Activated CD8-positive, alpha-beta memory T cell treated with anti-CD3 and anti-CD28 coated beads for 1 hour (primary cell): ENCODE measurements around the gene ARGLU1.
A peak's percentile ranks its signal among the peaks of the same experiment; 100 is the strongest.
"Not testable (repeated sequence)": the region's sequence is repeated elsewhere in the genome, so short reads cannot be mapped to it uniquely, and the experiment has no call there.

Experiments used
- DNase-seq, 2 donors: peaks; one replicate each; pipeline ENCODE4 v3.0.0-alpha.2; 2020; ENCODE audit warnings: low read depth in 1 of 2; ENCODE audit errors: extremely low read depth in 1 of 2

The ARGLU1 gene

GRCh38 chr13:106567474-106568298, at the start of gene ARGLU1:
TSS of gene ARGLU1 (minus strand) at chr13:106568137. CDS start at chr13:106567919, 218 bp downstream.
- DNase-seq = peak; percentile 86 to 95

DNA sequence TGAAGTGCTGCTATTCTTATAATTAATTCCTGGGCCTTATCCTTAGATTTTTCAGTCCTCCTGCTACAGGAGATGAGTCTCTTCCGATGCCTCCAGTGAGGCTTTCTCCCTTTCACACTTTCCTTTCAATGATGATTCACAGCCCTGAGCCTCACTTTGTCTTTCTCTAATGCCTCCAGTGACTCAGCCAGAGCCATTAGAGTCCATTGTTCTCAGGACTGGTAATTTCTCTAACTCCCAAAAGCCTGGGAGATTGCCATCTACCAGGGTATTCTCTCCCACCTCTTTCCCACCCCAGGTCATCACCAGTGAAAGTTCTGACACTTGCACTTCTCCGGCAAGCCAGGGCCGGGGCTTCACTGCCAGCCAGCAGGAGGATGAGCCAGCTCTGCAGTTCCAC, 49.6 kb upstream of the ARGLU1 start:
- DNase-seq = no peak

GRCh38 chr13:106616729-106617128, 48.8 kb upstream of the ARGLU1 start:
- no peak for DNase-seq

DNA sequence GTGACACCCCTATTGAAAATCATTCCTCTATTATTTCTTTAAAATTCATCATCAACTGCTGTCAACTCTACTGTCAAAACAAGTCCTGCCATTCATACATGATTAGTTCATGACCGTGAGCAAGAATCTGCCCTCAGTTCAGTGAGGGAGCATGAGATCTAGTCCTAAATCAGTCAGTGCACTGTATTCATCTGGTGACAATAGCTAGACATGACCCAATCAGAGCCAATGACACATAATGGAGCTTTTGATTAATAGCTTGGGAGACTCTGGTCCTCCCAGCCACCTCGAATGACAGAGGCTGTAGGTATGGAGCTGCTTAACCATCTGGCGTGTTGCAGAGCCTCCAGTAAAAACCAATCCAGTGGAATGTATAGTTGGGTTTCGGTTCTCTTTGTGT, 46.9 kb upstream of the ARGLU1 start:
- DNase-seq = no peak

- DNase-seq = no peak
These were observed 44.8 kb upstream of the ARGLU1 start for GRCh38 chr13:106612688-106613087.

DNA sequence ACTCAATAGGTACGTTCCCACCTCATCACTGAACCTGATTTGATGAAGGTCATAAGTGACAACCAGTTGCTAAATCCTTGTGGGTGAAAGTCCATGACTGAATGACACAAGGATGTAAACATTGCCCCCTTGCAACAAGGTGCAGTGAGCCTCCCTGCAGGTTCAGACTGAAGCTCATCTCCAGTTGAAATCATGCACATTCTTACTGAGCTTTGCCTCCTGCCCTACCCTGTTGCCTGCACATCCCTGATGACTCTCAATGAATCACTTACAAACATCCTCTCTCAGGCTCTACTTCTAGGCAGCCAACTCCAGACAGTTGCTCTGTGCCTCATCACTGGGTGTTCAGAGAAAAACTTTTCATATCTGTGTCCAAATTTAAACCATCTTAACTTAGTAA, 42.5 kb upstream of the ARGLU1 start:
- DNase-seq = no peak

DNA sequence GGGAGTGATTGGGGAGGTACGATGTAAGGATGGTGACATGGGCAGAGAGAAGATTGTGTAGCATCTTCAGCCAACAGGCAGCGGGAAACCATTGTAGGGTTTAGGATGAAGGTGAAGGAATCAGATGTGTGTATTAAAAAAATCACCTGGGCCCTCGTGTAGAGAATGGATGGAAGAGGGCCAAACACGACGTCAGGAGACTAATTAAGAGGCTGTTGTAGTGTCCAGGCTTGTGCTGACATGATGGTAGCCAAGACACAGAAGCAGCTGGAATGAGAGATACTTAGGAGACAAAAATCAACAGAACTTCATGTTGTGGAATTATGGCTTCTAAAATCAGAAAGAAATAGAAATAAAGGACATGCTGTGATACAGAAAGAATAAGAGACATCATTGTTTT, 41.2 kb upstream of the ARGLU1 start:
- DNase-seq = no peak

GRCh38 chr13:106603546-106603945, 35.6 kb upstream of the ARGLU1 start:
- no peak for DNase-seq

- no peak for DNase-seq
These were observed 34.2 kb upstream of the ARGLU1 start for GRCh38 chr13:106602178-106602577.

DNA sequence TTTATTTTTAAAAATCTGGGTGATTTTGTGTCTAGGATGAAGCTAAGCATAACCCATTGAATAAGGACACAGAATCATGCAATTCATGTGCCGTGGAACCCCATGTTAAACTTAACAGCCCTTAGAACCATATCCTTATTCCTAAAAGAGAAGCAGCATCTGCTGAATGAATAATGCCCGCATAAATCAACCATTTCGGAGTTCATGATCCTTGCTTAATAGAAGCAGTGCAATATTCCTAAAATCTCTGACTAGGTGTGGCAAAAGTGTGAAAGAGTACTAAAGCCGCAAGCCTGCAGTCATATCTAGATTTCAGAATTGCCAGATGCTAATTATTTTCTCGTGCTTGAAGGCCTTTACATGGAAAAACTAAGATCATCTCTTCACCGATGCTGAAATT, 33.6 kb upstream of the ARGLU1 start:
- no peak for DNase-seq

GRCh38 chr13:106600798-106601135, 32.8 kb upstream of the ARGLU1 start:
- not testable (repeated sequence) for DNase-seq

DNA sequence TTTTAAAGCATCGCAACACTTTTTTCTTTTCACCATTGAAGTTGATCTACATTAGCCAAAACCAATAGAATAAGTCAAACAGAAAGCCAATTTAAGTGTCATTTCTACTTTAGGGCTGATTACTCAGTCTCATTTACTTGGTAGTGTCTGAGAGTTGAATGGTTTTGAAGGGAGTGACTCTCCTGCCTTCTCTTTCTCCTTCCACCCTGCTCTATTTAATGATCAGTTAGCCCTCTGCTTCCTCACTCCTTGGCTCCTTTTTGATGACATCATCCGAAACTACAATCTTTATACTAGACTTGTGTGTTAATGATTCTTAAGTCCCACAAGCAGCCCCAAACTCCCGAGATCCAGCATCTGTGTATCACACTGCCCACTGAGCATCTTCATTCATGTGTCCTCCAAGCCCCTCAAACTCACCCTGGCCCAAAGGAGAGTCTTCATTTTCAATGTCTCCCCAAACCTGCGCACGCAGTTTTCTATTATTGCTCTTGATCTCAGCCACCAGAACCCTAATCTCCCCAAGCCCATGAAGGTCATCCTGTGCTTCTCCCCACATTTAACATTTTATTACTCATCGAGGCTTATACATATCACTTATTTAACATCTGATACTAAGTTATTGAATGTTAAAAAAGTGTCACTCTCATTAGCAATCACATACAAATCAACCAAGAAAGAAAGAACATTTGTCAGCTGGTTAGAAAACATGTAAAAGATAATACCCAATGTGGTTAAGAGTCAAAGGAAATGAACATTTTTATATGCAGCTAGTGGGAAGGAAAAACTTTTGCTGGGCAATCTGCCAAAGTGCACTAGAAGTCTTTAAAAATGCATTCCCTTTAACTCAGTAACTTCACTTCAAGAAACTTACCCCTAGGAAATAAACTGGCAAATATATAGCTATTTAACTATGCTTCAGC, 32.2 kb upstream of the ARGLU1 start:
- DNase-seq = no peak

DNA sequence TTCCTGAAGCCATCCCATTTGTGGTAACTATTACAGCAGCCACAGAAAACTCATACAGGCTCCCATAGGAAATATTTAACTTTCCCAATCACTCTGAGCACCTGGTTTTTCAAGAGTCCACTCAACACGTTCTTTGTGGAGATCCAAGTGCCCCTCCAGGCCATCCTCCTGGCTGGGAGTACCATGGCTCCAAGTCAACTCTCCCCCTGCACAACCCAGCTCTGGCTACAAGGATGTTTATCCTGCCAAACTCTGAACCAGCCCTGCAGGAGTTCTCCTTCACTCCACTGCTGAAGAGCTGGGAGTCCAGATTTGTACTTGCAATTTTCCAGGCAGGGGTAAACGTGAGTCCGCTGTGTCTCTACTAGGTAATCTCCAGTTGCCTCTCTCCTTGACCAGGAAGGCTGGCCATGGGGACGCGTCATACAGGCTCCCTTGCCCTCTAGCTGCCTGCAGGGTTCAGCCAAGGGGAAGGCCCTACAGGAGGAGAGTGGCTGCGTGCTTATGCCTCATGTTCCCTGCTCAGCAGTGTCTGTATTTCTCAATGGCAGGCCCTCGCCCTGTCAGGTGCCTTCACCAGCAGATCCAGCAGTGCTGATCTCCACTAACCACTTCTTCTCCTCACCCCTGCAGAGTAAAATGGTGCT, 29.9 kb upstream of the ARGLU1 start:
- no peak for DNase-seq

- DNase-seq = no peak
These were observed 29.2 kb upstream of the ARGLU1 start for GRCh38 chr13:106597186-106597585.

DNA sequence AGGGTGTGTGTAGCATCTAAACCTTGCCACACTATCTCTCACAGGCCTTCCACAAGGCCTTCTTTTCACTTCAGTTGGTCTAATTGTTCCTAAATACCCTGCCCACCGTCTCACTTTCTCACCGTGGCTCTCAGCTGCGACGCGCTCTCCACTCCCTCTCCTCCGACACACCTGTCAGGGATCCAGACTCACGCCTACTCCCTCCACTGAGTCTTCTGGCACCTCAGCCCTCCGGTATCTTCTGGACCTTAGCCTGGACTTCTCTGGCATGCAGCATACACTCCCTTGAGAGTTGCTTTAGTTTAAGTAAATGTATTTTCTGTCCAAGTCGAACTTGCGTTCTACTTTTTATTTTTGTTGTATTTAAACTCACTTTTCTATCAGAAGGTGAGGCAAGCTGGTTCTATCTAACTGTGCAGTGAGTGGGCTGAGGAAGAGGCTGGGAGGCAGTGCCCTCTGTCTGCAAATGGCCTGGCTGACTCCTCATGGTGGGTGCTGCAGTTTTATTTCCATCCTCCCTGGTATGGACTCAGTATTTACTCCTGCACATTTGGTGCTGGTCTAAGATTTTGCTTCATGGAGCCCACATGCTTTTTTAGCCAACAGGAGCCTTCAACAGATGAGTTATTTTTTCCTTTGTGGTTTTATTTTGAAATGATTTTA, 28.5 kb upstream of the ARGLU1 start:
- no peak for DNase-seq

- no peak for DNase-seq
These were observed 27.7 kb upstream of the ARGLU1 start for GRCh38 chr13:106595625-106596024.

GRCh38 chr13:106594980-106595379, 27.0 kb upstream of the ARGLU1 start:
- no peak for DNase-seq

GRCh38 chr13:106593132-106593531, 25.2 kb upstream of the ARGLU1 start:
- no peak for DNase-seq

DNA sequence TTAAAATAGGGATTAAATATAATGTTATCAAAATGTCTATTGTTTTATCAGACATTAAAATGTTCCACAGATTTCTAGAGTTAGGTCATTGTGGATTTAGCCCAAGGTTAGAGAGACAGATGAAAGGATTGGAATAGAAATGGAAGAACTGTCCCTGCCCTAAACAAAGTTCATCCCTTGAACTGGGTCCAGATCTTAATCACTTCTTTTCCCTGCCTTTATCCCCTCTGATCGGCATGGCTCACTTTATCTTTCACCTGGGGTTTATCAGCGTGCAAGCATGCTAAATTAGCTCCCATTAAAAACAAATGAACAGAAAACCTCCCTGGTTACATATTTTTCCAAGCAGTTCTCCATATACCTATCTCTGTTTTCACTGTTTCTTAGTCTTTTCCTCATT, 23.4 kb upstream of the ARGLU1 start:
- DNase-seq = no peak

DNA sequence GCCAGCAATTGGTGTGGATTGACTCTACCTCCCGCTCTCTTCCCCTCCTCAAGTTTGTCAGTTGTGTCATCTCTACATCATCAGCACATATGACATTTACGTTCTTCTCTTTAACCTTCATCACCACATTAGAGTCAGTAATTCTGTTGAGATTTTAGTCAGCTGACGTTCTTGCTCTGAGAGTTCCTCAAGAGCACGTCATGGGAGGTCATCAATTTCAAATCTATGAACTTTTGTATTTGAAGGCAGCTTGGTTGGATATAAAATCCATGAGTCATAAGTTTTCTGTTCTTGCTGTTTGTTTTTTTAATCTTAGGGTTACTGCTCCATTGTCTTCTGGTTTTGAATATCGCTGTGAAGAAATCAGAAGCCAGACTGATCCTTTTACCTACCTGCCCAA, 21.8 kb upstream of the ARGLU1 start:
- no peak for DNase-seq

DNA sequence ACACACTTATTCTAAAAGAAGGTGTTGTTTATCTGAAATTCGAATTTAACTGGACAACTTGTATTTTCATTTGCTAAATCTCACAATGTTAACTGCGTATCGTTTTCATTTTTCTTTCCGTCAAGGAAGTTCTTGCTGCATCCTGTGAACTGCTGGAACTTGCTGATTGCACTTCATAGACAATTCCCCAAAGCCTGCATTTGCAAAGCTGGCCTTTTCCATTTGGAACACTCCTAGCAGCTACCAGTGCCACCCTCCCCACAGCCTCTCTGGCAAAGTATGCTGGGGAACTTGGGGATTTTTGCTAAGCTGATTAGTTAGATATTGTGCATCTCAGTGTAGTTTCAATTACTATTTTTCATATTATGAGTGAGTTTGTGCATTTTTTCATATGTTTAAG, 20.4 kb upstream of the ARGLU1 start:
- DNase-seq = no peak
